Right lung (tissue), 10 donors: Measurements from ENCODE around the gene PTPRD. TPM values are rescaled to one million over a fixed set of nuclear protein-coding genes. Genes with fewer than 3 reads are reported as not detected.

ENCODE experiments used
- DNase-seq, 2 donors: peaks; one replicate each; pipeline ENCODE4 v3.0.0-alpha.2; 2013
- long read RNA-seq, 8 donors: transcript quantifications; one replicate each; lab custom pipeline, GENCODE V29; 2026
- polyA plus RNA-seq, 5 donors: library from polyadenylated mRNA; unstranded; fragments of 120-200 nt; gene quantifications; one replicate each; pipeline versions ENCODE4 v1.2.1 to v1.2.3, GENCODE V29; 2013; ENCODE audit warnings: inconsistent platforms in 1 of 5, low replicate concordance in 1 of 5; ENCODE audit not compliant: insufficient read length in 5 of 5, insufficient read depth in 1 of 5

PTPRD gene
- 100 to 1,000 TPM; 117 to 156 (median 130) TPM for polyA plus RNA-seq
- long read RNA-seq, donor 1, partial matches to known transcripts = 38 of 59 reads
- long read RNA-seq, donor 1, other reads (novel, unspliced or antisense) = 21 of 59 reads
- long read RNA-seq, donor 2, partial matches to known transcripts = 0 of 6 reads
- long read RNA-seq, donor 2, other reads (novel, unspliced or antisense) = 6 of 6 reads
- long read RNA-seq, donor 3, partial matches to known transcripts = 0 of 6 reads
- long read RNA-seq, donor 3, other reads (novel, unspliced or antisense) = 5 of 6 reads
- long read RNA-seq, donor 4, partial matches to known transcripts = 13 of 31 reads
- long read RNA-seq, donor 4, other reads (novel, unspliced or antisense) = 17 of 31 reads
- long read RNA-seq, donor 5, partial matches to known transcripts = 0 of 16 reads
- long read RNA-seq, donor 5, other reads (novel, unspliced or antisense) = 15 of 16 reads
- long read RNA-seq, donor 6, partial matches to known transcripts = 28 of 29 reads
- long read RNA-seq, donor 6, other reads (novel, unspliced or antisense) = 0 of 29 reads
- long read RNA-seq, donor 7, partial matches to known transcripts = 5 of 12 reads
- long read RNA-seq, donor 7, other reads (novel, unspliced or antisense) = 5 of 12 reads
- long read RNA-seq, donor 8, partial matches to known transcripts = 15 of 15 reads
- long read RNA-seq, donor 8, other reads (novel, unspliced or antisense) = 0 of 15 reads

DNA sequence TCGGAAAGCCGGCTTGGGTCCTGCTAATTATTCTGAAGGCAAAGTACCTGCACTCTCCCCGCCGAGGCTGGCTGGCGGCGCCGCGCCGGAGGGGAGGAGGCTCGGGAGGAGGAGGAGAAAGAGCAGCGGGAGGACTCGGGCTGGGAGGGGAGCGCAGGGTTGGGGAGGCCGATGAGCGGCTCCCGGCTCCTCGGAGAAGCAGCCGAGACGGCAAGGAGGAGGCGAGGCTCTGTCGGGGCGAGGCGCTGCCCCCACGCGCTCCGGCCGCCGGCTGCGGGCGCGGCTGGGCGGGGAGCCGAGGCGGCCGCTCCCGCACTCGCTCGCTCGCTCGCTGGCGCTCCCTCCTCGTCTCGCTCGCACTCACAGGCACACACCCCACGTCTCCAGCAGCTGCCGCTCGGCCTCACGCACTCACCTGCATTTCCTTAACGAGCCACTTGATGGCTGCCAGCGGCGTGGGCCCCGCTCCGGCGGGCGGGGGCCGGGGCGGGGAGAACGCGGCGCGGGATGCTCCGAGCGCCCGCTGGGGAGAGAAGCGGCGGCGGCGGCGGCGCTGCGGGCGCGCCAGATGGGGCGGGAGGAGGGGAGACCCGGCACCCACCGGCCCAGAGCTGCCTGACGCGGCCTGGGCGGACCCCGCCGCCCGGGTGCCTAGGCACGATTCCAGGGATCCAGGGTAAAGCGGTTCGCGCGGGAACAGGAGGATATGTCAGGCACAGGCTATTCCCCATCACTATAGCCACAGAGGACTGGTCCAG is at the start of gene PTPRD:
Gene PTPRD (minus strand): TSS at position 362 of the 758 bp plus-strand sequence.
- peak; percentile 26 to 35 for DNase-seq

DNA sequence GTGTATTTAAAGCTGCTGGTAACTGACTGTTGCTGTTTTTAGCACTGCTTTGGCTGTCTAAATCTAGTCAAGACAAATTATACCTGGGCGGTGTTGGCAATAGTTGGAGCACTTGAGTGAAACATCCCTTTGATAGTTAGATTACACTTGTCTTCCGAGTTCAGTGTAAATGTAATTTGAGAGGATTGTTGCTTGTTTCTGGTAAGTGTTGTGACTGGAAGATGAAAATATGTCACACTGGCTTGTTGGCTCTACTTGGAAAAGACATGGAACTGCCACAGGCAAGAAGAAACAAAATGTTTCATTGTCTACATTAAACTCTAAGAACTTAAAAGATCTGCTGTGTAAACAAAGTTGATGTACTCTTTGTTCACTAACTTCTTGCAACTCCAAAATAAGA is 49.2 kb upstream of the PTPRD start:
- no peak for DNase-seq

GRCh38 chr9:10661376-10661775 is 48.6 kb upstream of the PTPRD start:
- DNase-seq = no peak

- no peak for DNase-seq
Observed at GRCh38 chr9:10651012-10651411, 38.2 kb upstream of the PTPRD start.

DNA sequence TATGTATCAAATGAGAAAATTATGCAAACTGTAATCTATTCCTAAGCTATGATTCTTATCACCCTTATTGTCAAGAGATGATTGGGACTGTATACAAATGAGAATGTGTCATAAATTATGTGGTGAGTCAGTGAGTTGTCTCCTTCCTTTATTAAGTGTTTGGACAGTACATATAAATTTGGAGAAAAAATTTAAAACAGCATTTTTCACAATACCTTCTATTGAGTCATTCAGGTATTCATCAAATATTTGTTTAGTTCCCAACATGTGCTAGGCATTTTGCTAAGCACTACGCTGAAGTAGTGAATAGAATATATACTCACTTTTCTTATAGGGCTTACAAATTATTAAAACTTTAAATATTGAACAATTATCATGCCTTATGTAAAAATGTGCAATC is 36.3 kb upstream of the PTPRD start:
- no peak for DNase-seq

- DNase-seq = no peak
Observed at GRCh38 chr9:10633785-10634184, 21.0 kb upstream of the PTPRD start.

DNA sequence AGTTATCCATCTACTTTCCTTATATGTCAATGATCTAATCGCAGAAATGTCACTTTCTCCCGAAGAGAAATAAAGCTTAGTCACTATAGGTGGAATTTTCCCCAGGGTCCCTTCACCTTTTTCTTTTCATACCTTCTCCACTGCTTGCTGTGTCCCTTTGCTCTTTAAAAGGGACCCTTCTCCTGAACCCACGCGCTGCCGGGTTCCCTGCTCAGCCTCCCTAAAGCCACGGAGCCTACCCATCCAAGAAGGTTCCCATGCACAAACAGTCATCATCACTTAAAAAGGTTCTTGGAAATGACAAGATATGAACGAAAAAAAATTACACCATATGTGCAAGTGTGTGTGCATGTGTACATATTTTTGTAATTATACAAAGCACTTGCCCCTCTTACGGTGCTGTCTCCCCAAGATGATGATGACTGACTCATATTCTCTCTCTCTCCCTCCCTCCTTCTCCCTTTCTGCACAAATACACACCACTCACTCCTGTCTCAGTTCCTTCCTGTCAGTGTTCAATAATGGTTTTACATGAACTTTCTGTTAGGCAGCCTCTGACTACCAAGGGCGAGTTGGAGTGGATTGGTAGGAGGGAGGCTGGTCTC is 1.5 kb upstream of the PTPRD start:
- DNase-seq = no peak

DNA sequence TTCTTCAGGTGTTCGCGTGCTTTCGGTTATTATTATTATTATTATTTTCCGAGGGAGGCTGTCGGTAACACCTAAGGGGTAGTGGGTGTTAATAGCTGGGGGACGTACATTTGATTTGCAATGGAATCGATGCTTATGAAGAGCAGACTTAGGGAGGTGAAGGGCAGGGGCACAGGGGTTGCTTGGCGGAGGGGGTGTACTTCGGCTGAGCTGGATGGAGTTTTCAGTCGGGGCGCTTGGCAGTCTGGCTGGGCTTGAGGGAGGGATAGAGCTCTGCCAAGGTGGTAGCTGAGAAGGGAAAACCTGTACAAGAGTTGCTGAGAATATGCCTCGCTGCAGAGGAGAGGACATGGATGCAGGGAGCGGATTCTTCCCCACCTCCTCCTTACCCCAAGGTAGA is 617 bp upstream of the PTPRD start:
- DNase-seq = no peak

DNA sequence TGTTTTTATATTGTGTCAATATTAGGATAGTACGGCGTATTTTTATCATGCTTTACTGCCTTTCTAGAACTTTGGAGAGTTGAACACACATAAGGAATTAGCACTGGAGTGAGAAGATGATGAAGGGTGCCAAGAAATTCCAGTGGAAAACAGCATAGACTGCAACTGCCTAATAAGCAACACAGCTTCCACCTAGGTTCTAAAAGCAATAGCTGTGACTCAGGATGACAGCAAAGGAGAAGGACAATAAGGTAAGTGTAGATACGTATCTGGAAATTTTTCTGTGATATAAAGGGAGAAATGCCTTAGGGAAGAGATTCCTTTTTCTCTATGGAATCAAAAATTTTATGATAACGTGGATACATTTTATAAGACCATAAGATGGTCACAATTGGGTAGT is 7.4 kb downstream of the PTPRD start:
- DNase-seq = no peak

DNA sequence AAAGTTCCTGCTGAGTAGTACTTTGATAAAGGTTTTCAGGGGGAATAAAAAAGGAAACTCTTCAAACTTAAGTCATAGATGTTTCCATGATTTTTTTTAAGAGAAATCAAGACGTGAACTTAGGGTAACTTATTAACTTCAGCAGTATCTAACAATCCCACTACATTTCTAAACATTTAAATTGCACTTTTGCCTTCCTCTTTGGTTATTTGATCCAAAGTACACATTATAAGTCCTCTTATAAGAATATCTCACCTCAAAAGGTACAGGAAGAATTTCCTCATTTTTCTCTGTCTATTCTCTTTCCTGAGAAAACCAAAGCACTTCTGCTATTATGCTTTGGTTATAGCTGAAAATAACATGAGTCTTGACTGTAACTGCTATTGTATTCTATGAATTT is 7.9 kb downstream of the PTPRD start:
- DNase-seq = no peak

DNA sequence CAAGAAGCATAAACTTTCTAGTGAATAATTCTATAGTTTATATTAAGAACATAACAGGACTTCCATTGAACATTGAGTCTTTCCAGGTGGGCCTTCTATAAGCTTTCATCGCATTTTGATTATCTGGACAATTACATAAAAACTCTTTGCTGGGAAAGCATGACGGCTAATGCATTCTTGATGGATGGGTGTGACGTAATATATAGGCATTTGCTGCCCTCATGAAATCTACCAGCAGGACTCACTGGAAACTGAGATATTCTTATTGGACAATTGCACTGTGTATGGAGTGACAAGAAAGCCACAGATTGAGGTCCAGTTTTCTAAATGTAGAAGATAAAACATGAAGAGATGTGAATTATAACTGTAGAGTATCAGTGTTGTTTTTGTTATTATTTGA is 15.0 kb downstream of the PTPRD start:
- no peak for DNase-seq

- no peak for DNase-seq
Observed at GRCh38 chr9:10594482-10594881, 18.3 kb downstream of the PTPRD start.

DNA sequence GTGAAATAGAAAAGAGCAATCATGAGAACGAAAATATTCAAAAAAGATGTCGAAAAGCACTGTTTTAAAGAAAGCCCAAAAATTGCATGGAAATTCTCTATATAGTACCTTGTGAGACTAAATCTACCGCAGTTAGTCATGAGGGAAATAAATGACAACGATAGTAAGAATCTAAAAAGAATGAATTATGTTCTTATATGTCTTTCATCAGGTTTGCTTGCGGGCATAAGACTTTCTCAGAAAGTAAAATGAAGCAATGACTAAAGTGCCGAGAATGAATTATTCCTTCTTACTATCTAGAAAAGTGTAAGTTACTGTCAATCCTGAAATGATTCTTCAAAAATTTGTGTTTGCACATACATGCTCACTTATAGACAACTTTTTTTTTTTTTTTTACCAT is 26.4 kb downstream of the PTPRD start:
- DNase-seq = no peak

DNA sequence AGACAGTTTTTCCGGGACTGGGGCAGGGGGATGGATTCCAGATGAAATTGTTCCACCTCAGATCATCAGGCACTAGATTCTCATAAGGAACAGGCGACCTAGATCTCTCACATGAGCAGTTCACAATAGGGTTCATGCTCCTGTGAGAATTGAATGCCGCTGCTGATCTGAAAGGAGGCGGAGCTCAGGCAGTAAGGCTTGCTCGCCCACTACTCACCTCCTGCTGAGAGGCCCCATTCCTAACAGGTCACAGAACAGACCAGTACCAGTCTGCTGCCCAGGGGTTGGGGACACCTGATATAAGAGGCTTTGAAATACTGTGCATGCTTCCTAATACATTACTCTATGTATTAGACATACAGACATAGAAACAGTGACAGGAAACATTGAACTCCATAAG is 41.1 kb downstream of the PTPRD start:
- DNase-seq = no peak

- DNase-seq = no peak
Observed at GRCh38 chr9:10566848-10567247, 46.0 kb downstream of the PTPRD start.

GRCh38 chr9:10562581-10563343 is 50.0 kb downstream of the PTPRD start:
- DNase-seq = no peak

DNA sequence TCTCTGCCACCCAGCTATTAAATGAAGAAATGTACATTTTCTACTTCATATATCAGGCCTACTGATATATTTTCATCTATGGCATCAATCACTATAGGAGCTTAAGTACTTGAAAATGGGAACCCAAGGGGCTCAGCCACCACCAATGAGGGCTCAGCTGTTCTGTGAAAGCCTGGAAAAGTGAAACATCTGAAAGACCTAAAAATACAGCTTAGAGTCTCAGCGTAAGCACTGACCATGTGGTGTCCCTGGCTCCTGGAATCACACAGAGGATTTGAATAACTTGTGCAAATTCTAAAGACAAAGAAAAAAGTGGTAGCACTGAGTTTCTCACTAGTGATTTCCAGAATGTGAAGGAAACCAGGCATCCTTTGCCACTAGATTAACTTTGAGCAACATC is 64.5 kb downstream of the PTPRD start:
- DNase-seq = no peak

DNA sequence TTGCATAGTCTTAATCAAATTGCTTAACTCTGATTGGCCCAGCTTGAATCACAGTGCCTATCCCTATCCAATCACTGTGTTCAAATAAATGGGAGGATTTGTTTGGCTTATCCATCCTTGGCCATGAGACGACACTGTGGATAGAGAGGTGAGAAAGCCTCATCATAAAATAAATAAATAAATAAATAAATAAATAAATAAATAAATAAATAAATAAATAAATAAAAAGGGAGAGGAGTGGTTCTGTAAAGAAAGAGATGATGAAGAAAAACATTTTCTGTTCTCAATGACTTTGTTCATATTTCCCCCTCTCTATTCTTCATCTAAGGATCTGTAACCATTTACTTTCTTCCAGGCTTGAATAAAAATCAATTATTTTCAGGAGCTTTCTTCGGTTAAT is 74.7 kb downstream of the PTPRD start:
- no peak for DNase-seq

- no peak for DNase-seq
Observed at GRCh38 chr9:10534850-10535249, 78.0 kb downstream of the PTPRD start.

DNA sequence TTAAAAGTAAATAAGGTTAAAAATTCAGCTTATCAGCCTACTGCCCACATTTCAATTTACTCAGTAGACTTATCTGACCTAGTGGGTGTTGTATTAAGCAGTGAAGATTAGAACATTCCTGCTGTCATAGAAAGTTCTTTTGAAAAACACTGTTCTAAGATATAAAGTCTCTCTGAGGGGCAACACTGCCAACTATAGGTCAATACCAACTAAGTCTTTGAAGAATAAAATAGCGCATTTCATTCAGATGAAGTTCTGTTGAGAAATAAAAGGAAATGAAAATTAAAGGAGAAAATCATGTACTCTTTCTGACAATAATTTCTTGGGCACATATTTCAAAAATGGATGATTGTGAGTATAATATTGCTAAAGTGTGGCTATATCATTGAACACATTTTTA is 86.8 kb downstream of the PTPRD start:
- DNase-seq = no peak

GRCh38 chr9:10523164-10523563 is 89.6 kb downstream of the PTPRD start:
- DNase-seq = no peak
